IMR-90 (cell line): ENCODE measurements around the gene LCNL1. TPM values are rescaled to one million over a fixed set of nuclear protein-coding genes. Genes with fewer than 3 reads are reported as not detected.

Source experiments
- ATAC-seq: fragments of 200-7000 bp; cut with Tn5 transposase; 2 replicates; pipeline ENCODE4 v1.9.1; 2020; ENCODE audit warnings: low read depth, mild to moderate bottlenecking, moderate library complexity
- BruUV-seq: library from RNA; stranded (reverse); fragments of 400-500 nt; replicated peaks from 2 replicates; lab custom pipeline; 2021; lab: Mats Ljungman, UMichigan
- CTCF ChIA-PET: fragments of 300-600 bp; formaldehyde crosslinking; extraction: SDS; loops from one replicate; lab custom pipeline; 2021; ENCODE audit warnings: antibody characterized with exemption; lab: Yijun Ruan, JAX
- POLR2A ChIA-PET: fragments of 300-600 bp; sonication (Branson Sonifier 250); formaldehyde crosslinking; loops from one replicate; lab custom pipeline; 2022; ENCODE audit warnings: antibody characterized with exemption; ENCODE audit not compliant: unreplicated experiment; lab: Charles Lee
- DNase-seq: peaks from one replicate; pipeline ENCODE4 v3.0.0; 2013
- H2AFZ ChIP-seq: replicated peaks from 2 replicates; pipeline ENCODE3; 2013; ENCODE audit warnings: low read length, mild to moderate bottlenecking; ENCODE audit not compliant: poor library complexity
- H2AK5ac ChIP-seq: 2 replicates; pipeline ENCODE4 v1.6.1; 2013; ENCODE audit warnings: low read depth, low read length, inconsistent platforms
- H2AK9ac ChIP-seq: replicated peaks from 2 replicates; pipeline ENCODE3; 2013; ENCODE audit warnings: mild to moderate bottlenecking, low read depth, low read length, moderate library complexity; ENCODE audit not compliant: poor library complexity
- H2BK120ac ChIP-seq: 2 replicates; pipeline ENCODE4 v1.6.1; 2013; ENCODE audit warnings: low read depth, low read length, inconsistent platforms
- H2BK15ac ChIP-seq: 3 replicates; pipeline ENCODE4 v1.6.1; 2013; ENCODE audit warnings: low read depth, low read length, inconsistent platforms
- H2BK20ac ChIP-seq: 2 replicates; pipeline ENCODE4 v1.6.1; 2013; ENCODE audit warnings: low read depth, mild to moderate bottlenecking, inconsistent platforms, low read length, moderate library complexity
- H2BK5ac ChIP-seq: 2 replicates; pipeline ENCODE4 v1.6.1; 2013; ENCODE audit warnings: mild to moderate bottlenecking, low read depth, low read length, inconsistent platforms; ENCODE audit not compliant: poor library complexity, severe bottlenecking
- H3K14ac ChIP-seq: replicated peaks from 2 replicates; pipeline ENCODE4 v1.6.1; 2013; ENCODE audit warnings: low read depth, low read length, inconsistent platforms
- H3K18ac ChIP-seq: 2 replicates; pipeline ENCODE4 v1.6.1; 2013; ENCODE audit warnings: low read depth, low read length, control low read depth
- H3K23ac ChIP-seq: 2 replicates; pipeline ENCODE4 v1.6.1; 2013; ENCODE audit warnings: low read depth, low read length, inconsistent platforms
- H3K27ac ChIP-seq: 2 replicates; pipeline ENCODE4 v1.5.1; 2013; ENCODE audit warnings: mild to moderate bottlenecking, control low read depth, low read length; ENCODE audit not compliant: insufficient read depth
- H3K27me3 ChIP-seq: 2 replicates; pipeline ENCODE4 v1.6.1; 2013; ENCODE audit warnings: low read length; ENCODE audit not compliant: control insufficient read depth, insufficient read depth
- H3K36me3 ChIP-seq: 2 replicates; pipeline ENCODE4 v1.6.1; 2013; ENCODE audit warnings: low read length, mixed read lengths; ENCODE audit not compliant: control insufficient read depth, insufficient read depth
- H3K4ac ChIP-seq: 2 replicates; pipeline ENCODE4 v1.6.1; 2013; ENCODE audit warnings: low read depth, low read length, inconsistent platforms
- H3K4me1 ChIP-seq: 2 replicates; pipeline ENCODE4 v1.6.1; 2013; ENCODE audit warnings: low read length, mixed read lengths; ENCODE audit not compliant: control insufficient read depth, insufficient read depth
- H3K4me2 ChIP-seq: 2 replicates; pipeline ENCODE4 v1.6.1; 2013; ENCODE audit warnings: low read depth, mild to moderate bottlenecking, control low read depth, low read length, moderate library complexity
- H3K4me3 ChIP-seq: 2 replicates; pipeline ENCODE4 v1.5.1; 2013; ENCODE audit warnings: low read depth, mild to moderate bottlenecking, control low read depth, low read length, moderate library complexity; ENCODE audit not compliant: insufficient read depth
- H3K56ac ChIP-seq: 2 replicates; pipeline ENCODE4 v1.6.1; 2013; ENCODE audit warnings: low read length, inconsistent platforms; ENCODE audit not compliant: insufficient read depth; ENCODE audit errors: extremely low read depth
- H3K79me1 ChIP-seq, 2 experiments: 2 replicates each; pipeline ENCODE4 v1.6.1; 2013; ENCODE audit warnings: low read length in 2 of 2, inconsistent platforms in 1 of 2, low read depth in 1 of 2
- H3K9ac ChIP-seq: 2 replicates; pipeline ENCODE4 v1.6.1; 2013; ENCODE audit warnings: low read depth, low read length, control low read depth
- H3K9me1 ChIP-seq: 2 replicates; pipeline ENCODE4 v1.6.1; 2013; ENCODE audit warnings: low read length, inconsistent platforms; ENCODE audit not compliant: insufficient read depth
- H3K9me3 ChIP-seq: 2 replicates; pipeline ENCODE4 v1.6.1; 2013; ENCODE audit warnings: low read length; ENCODE audit not compliant: control insufficient read depth, insufficient read depth
- H4K20me1 ChIP-seq: 2 replicates; pipeline ENCODE4 v1.6.1; 2013; ENCODE audit warnings: low read length, inconsistent platforms; ENCODE audit not compliant: insufficient read depth
- H4K5ac ChIP-seq: 2 replicates; pipeline ENCODE4 v1.6.1; 2013; ENCODE audit warnings: mild to moderate bottlenecking, low read depth, low read length, control low read depth
- H4K8ac ChIP-seq, 2 experiments: 2 replicates each; pipeline ENCODE4 v1.6.1; 2013; ENCODE audit warnings: low read depth in 2 of 2, low read length in 2 of 2, control low read depth in 1 of 2, inconsistent platforms in 1 of 2
- H4K91ac ChIP-seq: 2 replicates; pipeline ENCODE4 v1.6.1; 2013; ENCODE audit warnings: low read depth, low read length, inconsistent platforms; ENCODE audit not compliant: insufficient read depth
- BHLHE40 ChIP-seq: fragments of 150-350 bp; IDR thresholded peaks from 2 replicates; pipeline ENCODE4 v1.6.1; 2016; ENCODE audit warnings: mild to moderate bottlenecking, low read depth, low read length
- CEBPB ChIP-seq: IDR thresholded peaks from 2 replicates; pipeline ENCODE4 v1.6.1; 2012; ENCODE audit warnings: low read depth, low read length, improper control_type of control experiment
- CHD1 ChIP-seq: IDR thresholded peaks from 2 replicates; pipeline ENCODE4 v1.6.1; 2012; ENCODE audit warnings: low read depth, low read length, improper control_type of control experiment
- FOS ChIP-seq: fragments of 150-350 bp; IDR thresholded peaks from 2 replicates; pipeline ENCODE4 v1.6.1; 2016; ENCODE audit warnings: low read depth, low read length
- MAFK ChIP-seq: IDR thresholded peaks from 2 replicates; pipeline ENCODE4 v1.6.1; 2012; ENCODE audit warnings: low read depth, low read length, improper control_type of control experiment
- MAZ ChIP-seq: IDR thresholded peaks from 2 replicates; pipeline ENCODE4 v1.6.1; 2012; ENCODE audit warnings: low read depth, mild to moderate bottlenecking, low read length, improper control_type of control experiment, moderate library complexity, borderline replicate concordance
- MXI1 ChIP-seq: IDR thresholded peaks from 2 replicates; pipeline ENCODE4 v1.6.1; 2012; ENCODE audit warnings: low read depth, mild to moderate bottlenecking, low read length, moderate library complexity, borderline replicate concordance
- NFE2L2 ChIP-seq: fragments of 150-350 bp; IDR thresholded peaks from 2 replicates; pipeline ENCODE4 v1.6.1; 2016; ENCODE audit warnings: low read depth, mild to moderate bottlenecking, low read length
- POLR2A ChIP-seq: IDR thresholded peaks from 2 replicates; pipeline ENCODE4 v1.6.1; 2012; ENCODE audit warnings: mild to moderate bottlenecking, low read depth, low read length
- RAD21 ChIP-seq: IDR thresholded peaks from 2 replicates; pipeline ENCODE4 v1.6.1; 2012; ENCODE audit warnings: low read length, improper control_type of control experiment
- RCOR1 ChIP-seq: IDR thresholded peaks from 2 replicates; pipeline ENCODE4 v1.6.1; 2012; ENCODE audit warnings: mild to moderate bottlenecking, low read length, improper control_type of control experiment; ENCODE audit not compliant: insufficient replicate concordance
- RFX5 ChIP-seq: IDR thresholded peaks from 2 replicates; pipeline ENCODE4 v1.8.0; 2012; ENCODE audit warnings: low read depth, mild to moderate bottlenecking, low read length, moderate library complexity
- SMC3 ChIP-seq: fragments of 150-350 bp; IDR thresholded peaks from 2 replicates; pipeline ENCODE4 v1.6.1; 2016; ENCODE audit warnings: low read depth, mild to moderate bottlenecking, antibody characterized with exemption, low read length, moderate library complexity
- USF2 ChIP-seq: fragments of 150-350 bp; IDR thresholded peaks from 2 replicates; pipeline ENCODE4 v1.6.1; 2017; ENCODE audit warnings: mild to moderate bottlenecking, antibody characterized with exemption, low read length, low read depth
- WGBS, 2 experiments: methylation state at CpG; one replicate each; pipeline versions ENCODE4 v1.1.5 to v1.1.7; 2013; ENCODE audit warnings: missing lambda C conversion rate in 2 of 2; ENCODE audit not compliant: insufficient read length in 1 of 2; ENCODE audit errors: extremely low coverage in 2 of 2; 5-methylcytosine and 5-hydroxymethylcytosine counted together
- dilution Hi-C: fragments of 300-500 bp; cut with HindIII; formaldehyde crosslinking; loops from one replicate; pipeline ENCODE4 v1.14.3; 2018; ENCODE audit warnings: low sequenced_read_pairs; ENCODE audit not compliant: unreplicated experiment
- in situ Hi-C: fragments of 300-500 bp; cut with MboI; formaldehyde crosslinking; loops from 3 replicates; pipeline ENCODE4 v1.14.3; 2019; ENCODE audit warnings: low sequenced_read_pairs, inconsistent platforms, mixed read lengths
- intact Hi-C: fragments of 100-400 bp; cut with micrococcal nuclease; formaldehyde crosslinking; loops from 2 replicates; pipeline ENCODE4 v1.10.0; 2022
- polyA plus RNA-seq, 3 experiments: library from polyadenylated mRNA; depleted of rRNA; stranded (reverse); fragments of >200 nt; gene quantifications; 2 replicates each; pipeline ENCODE4 v1.2.3, GENCODE V29; 2012; ENCODE audit warnings: low replicate concordance in 1 of 3
- total RNA-seq: library from RNA; depleted of rRNA; stranded (reverse); fragments of >200 nt; gene quantifications from 2 replicates; pipeline ENCODE4 v1.2.3, GENCODE V29; 2012
- TF ChIP-seq, protein P1 (sequence below): fragments of 150-350 bp; IDR thresholded peaks from 2 replicates; pipeline ENCODE4 v1.6.1; 2016; ENCODE audit warnings: low read depth, mild to moderate bottlenecking, low read length, moderate library complexity, borderline replicate concordance
- TF ChIP-seq, protein P2 (sequence below): conservative IDR thresholded peaks from 2 replicates; pipeline ENCODE4 v1.5.1; 2012; ENCODE audit warnings: mild to moderate bottlenecking, low read depth, low read length, improper control_type of control experiment

The LCNL1 gene
- total and polyA plus RNA-seq, 2 of the 4 experiments (the other 2 are of a cell fraction) = 0.15 TPM; not detected in 1

DNA sequence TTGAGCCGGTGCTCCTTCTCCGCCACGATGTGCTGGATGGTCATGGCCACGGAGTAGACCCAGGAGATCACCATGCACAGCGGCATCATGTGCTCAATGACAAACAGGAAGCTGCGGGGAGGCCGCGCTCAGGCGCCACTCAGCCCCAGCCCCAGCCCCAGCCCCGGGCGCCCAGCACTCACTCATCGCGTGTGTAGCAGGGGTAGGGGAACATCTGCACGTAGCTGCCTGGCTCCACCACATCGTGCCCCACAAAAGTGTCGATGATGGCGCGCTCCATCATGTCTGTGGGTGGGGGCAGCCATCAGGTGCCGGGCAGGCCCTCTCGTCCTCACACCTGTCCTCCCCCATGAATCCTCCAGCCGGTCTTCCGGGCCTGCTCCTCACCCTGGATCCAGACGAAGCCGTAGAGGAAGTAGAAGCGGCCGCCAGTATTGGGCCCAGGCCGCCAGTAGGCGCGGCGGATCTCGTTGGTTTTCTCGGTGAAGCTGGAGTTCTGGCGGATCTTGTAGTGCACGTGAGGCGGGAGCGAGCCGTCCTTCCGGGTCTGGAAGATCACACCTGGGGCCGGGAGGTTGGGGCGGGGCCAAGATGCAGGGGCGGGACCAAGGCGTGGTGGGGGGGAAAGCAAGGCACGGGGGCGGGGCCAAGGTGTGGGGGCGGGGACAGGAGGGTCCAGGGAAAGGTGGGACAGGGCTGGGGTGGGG is 35.2 kb downstream of the LCNL1 start:
- in situ Hi-C loops (no loop called here), dilution Hi-C loops (no loop called here), intact Hi-C loops (no loop called here)
- no peak overlapping the region for H4K8ac ChIP-seq
- no peak overlapping the region for H2BK120ac ChIP-seq
- no peak overlapping the region for H3K23ac ChIP-seq
- H3K9me3 ChIP-seq = no peaks in the 10 kb centered on the region
- 95% methylated on average over 11 of the region's 45 CpGs; no CpG with 5 or more reads in 1 of the 2 experiments for WGBS, 2 experiments
- no peak overlapping the region for H3K4me2 ChIP-seq
- no peak overlapping the region for H2BK20ac ChIP-seq
- no peaks in the 10 kb centered on the region for H3K9me1 ChIP-seq
- H3K4me3 ChIP-seq = no peak overlapping the region
- no peak overlapping the region for H2BK15ac ChIP-seq
- no peak overlapping the region for H2AFZ ChIP-seq
- TF ChIP-seq SMC3 (no peak), BHLHE40 (no peak), MXI1 (no peak), CEBPB (no peak), RAD21 (no peak), RFX5 (no peak), NFE2L2 (no peak), CHD1 (no peak), MAZ (no peak), MAFK (no peak), RCOR1 (no peak), USF2 (no peak), FOS (no peak), POLR2A (no peak)
- TF ChIP-seq, protein P1, sequence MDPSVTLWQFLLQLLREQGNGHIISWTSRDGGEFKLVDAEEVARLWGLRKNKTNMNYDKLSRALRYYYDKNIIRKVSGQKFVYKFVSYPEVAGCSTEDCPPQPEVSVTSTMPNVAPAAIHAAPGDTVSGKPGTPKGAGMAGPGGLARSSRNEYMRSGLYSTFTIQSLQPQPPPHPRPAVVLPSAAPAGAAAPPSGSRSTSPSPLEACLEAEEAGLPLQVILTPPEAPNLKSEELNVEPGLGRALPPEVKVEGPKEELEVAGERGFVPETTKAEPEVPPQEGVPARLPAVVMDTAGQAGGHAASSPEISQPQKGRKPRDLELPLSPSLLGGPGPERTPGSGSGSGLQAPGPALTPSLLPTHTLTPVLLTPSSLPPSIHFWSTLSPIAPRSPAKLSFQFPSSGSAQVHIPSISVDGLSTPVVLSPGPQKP = no peak
- TF ChIP-seq, protein P2, sequence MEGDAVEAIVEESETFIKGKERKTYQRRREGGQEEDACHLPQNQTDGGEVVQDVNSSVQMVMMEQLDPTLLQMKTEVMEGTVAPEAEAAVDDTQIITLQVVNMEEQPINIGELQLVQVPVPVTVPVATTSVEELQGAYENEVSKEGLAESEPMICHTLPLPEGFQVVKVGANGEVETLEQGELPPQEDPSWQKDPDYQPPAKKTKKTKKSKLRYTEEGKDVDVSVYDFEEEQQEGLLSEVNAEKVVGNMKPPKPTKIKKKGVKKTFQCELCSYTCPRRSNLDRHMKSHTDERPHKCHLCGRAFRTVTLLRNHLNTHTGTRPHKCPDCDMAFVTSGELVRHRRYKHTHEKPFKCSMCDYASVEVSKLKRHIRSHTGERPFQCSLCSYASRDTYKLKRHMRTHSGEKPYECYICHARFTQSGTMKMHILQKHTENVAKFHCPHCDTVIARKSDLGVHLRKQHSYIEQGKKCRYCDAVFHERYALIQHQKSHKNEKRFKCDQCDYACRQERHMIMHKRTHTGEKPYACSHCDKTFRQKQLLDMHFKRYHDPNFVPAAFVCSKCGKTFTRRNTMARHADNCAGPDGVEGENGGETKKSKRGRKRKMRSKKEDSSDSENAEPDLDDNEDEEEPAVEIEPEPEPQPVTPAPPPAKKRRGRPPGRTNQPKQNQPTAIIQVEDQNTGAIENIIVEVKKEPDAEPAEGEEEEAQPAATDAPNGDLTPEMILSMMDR = no peak
- no peak overlapping the region for H3K27ac ChIP-seq
- H2AK9ac ChIP-seq = no peak overlapping the region
- BruUV-seq = no TSS peak
- no peak overlapping the region for H2AK5ac ChIP-seq
- no peak overlapping the region for H2BK5ac ChIP-seq
- H3K36me3 ChIP-seq = peaks cover 30% of the 10 kb centered on the region; the same call in 1 of the 2 replicates
- no peak overlapping the region for H4K5ac ChIP-seq
- ChIA-PET CTCF (no interaction called here), POLR2A (no interaction called here)
- no peak overlapping the region for H4K91ac ChIP-seq
- H3K9ac ChIP-seq = no peak overlapping the region
- no peak for DNase-seq
- no peak overlapping the region for H3K4ac ChIP-seq
- no peaks in the 10 kb centered on the region for H3K27me3 ChIP-seq
- no peak overlapping the region for H3K18ac ChIP-seq
- H3K79me1 ChIP-seq = no peaks in the 10 kb centered on the region
- no peaks in the 10 kb centered on the region for H3K4me1 ChIP-seq
- H3K56ac ChIP-seq = no peak overlapping the region
- H3K14ac ChIP-seq = no peak overlapping the region
- no peak for ATAC-seq
- H4K20me1 ChIP-seq = no peaks in the 10 kb centered on the region; the same call in 1 of the 2 replicates
